Measurements from ENCODE around the gene ARHGAP10.

Gene ARHGAP10

DNA sequence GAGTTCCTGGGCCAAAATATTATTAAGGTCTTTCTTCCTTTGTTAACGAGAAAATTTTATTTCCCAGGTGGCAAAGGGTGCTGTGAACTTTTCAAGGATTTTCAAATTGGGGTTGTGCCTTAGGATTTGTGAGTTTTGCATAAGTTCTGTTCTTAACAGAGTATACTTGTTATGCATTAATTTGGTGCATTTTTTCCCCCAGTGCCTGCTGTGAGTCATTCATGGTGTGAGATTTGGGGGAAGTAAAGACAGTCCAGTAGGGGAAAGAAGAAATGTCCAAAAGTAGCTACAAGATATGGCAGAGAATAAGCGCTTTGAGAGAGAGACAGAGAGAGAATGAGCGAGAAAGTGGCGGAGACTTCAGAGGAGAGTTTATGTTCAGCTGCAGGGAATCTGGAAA lies 239.2 kb downstream of the ARHGAP10 start:
- H3K9ac ChIP-seq (ENCODE audit: low read length): no peak overlapping the region
- H3K27me3 ChIP-seq (replicated peaks; ENCODE audit: insufficient read depth, low read length): no peaks in the 10 kb centered on the region
- no peak overlapping the region for H3K4me2 ChIP-seq (ENCODE audit: low read depth, low read length)
- no peaks in the 10 kb centered on the region for H3F3A ChIP-seq (ENCODE audit: insufficient read depth, low read length)
- DNase-seq: no peak
- H3K36me3 ChIP-seq (replicated peaks; ENCODE audit: insufficient read depth, low read length): no peaks in the 10 kb centered on the region
- no peaks in the 10 kb centered on the region for H3K4me1 ChIP-seq (ENCODE audit: low read length)
- H3K9me2 ChIP-seq (replicated peaks; ENCODE audit: insufficient read depth, low read length): no peaks in the 10 kb centered on the region
- no peaks in the 10 kb centered on the region; the same call in 1 of the 2 replicates for H3K79me2 ChIP-seq (ENCODE audit: low read length)
- no peak overlapping the region for H3K4me3 ChIP-seq (ENCODE audit: low read length)
- no peaks in the 10 kb centered on the region for H3K9me3 ChIP-seq (replicated peaks; ENCODE audit: insufficient read depth, low read length)
- no peaks in the 10 kb centered on the region for H4K20me1 ChIP-seq (ENCODE audit: insufficient read depth, low read length)
- TF ChIP-seq, protein P1, sequence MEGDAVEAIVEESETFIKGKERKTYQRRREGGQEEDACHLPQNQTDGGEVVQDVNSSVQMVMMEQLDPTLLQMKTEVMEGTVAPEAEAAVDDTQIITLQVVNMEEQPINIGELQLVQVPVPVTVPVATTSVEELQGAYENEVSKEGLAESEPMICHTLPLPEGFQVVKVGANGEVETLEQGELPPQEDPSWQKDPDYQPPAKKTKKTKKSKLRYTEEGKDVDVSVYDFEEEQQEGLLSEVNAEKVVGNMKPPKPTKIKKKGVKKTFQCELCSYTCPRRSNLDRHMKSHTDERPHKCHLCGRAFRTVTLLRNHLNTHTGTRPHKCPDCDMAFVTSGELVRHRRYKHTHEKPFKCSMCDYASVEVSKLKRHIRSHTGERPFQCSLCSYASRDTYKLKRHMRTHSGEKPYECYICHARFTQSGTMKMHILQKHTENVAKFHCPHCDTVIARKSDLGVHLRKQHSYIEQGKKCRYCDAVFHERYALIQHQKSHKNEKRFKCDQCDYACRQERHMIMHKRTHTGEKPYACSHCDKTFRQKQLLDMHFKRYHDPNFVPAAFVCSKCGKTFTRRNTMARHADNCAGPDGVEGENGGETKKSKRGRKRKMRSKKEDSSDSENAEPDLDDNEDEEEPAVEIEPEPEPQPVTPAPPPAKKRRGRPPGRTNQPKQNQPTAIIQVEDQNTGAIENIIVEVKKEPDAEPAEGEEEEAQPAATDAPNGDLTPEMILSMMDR (IDR thresholded peaks at IDR 0.05; ENCODE audit: low read length): no peak
- TF ChIP-seq EZH2 (optimal IDR thresholded peaks at IDR 0.05; ENCODE audit: low read depth, low read length) (no peak), EZH2phosphoT487 (IDR thresholded peaks at IDR 0.05; ENCODE audit: low read length) (no peak)
- no peak overlapping the region for H2AFZ ChIP-seq (ENCODE audit: low read length)
- no peak overlapping the region for H3K27ac ChIP-seq (ENCODE audit: low read length)

DNA sequence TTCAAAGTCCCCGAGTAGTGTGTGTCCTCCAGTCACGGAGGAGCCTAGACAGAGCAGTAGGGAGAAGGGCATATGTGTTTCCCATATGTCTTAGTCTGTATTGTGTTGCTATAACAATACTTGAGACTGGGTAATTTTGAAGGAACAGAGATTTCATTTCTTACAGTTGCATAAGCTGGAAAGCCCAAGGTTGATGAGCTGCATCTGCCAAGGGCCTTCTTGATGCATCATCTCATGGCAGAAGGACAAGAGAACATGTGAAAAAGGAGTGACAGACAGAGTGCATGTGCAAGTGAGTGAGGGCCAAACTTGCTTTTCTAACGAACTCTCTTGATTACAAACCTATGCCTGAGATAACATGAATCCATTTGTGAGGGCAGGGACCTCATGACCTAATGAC lies 243.4 kb downstream of the ARHGAP10 start:
- Histone ChIP-seq H3K27me3 (replicated peaks; ENCODE audit: insufficient read depth, low read length) (no peaks in the 10 kb centered on the region), H3K79me2 (ENCODE audit: low read length) (peaks cover 17% of the 10 kb centered on the region), H3K27ac (ENCODE audit: low read length) (no peak overlapping the region), H3K9ac (ENCODE audit: low read length) (no peak overlapping the region), H3K9me3 (replicated peaks; ENCODE audit: insufficient read depth, low read length) (no peaks in the 10 kb centered on the region), H3K36me3 (replicated peaks; ENCODE audit: insufficient read depth, low read length) (no peaks in the 10 kb centered on the region), H2AFZ (ENCODE audit: low read length) (no peak overlapping the region), H3K9me2 (replicated peaks; ENCODE audit: insufficient read depth, low read length) (no peaks in the 10 kb centered on the region), H4K20me1 (ENCODE audit: insufficient read depth, low read length) (no peaks in the 10 kb centered on the region), H3F3A (ENCODE audit: insufficient read depth, low read length) (no peaks in the 10 kb centered on the region), H3K4me3 (ENCODE audit: low read length) (no peak overlapping the region), H3K4me2 (ENCODE audit: low read depth, low read length) (no peak overlapping the region), H3K4me1 (ENCODE audit: low read length) (0 out of 2 replicates have a peak, but pooled peaks cover 2% of the 10 kb centered on the region)
- TF ChIP-seq EZH2 (optimal IDR thresholded peaks at IDR 0.05; ENCODE audit: low read depth, low read length): no peak
- TF ChIP-seq EZH2phosphoT487 (IDR thresholded peaks at IDR 0.05; ENCODE audit: low read length): no peak
- TF ChIP-seq, protein P1 (IDR thresholded peaks at IDR 0.05; ENCODE audit: low read length): no peak
- no peak for DNase-seq

DNA sequence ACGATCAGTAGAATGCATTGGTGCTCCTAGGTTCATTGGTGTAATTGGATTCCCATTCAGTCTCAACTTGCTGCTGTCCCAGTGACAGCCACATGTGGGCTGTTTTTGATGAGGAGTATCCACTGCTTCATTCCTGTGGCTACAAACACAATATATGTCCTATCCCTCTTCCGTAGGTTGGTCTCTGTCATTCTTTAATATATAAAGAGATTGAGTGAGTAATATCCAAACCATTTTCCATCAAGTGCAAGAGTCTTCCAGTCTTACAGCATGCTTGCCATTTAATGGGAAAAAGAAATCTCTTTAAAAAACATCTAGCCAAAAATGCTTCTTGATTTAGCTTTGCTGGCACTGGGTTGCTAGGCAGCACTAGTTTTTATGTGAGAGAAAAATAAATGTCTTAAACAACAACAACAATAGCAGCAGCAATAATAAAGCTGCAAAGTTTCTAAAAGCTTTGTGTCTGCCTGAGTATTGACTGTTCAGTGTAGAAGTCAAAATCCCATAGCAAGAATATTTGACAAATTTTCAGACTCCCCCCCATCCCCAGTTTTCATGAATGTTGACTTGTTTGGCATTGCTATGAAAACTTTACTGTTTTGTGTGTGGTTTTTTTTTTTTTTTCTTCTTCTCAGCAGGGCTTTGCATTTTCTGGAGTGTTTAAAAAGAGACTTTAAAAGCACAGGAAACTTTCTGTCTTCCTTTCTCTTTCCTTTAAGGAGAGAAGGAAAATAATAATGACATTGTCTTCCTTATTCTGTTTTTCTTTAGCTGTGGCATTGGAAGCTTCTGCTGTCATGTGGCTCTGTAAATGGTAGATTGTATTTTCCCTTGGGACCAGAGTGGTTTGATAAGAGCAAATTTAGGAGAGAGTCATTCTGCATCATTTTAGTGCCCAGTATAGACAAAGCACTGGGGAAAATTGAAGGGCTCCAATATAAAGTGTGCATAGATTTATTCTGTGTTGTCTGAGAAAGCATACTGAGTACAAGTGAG lies 244.3 kb downstream of the ARHGAP10 start:
- Histone ChIP-seq H3K9me2 (replicated peaks; ENCODE audit: insufficient read depth, low read length) (no peaks in the 10 kb centered on the region), H2AFZ (ENCODE audit: low read length) (no peak overlapping the region), H3K4me3 (ENCODE audit: low read length) (no peak overlapping the region), H3K27me3 (replicated peaks; ENCODE audit: insufficient read depth, low read length) (no peaks in the 10 kb centered on the region), H3K4me2 (ENCODE audit: low read depth, low read length) (no peak overlapping the region), H3K79me2 (ENCODE audit: low read length) (peaks cover 21% of the 10 kb centered on the region), H3K27ac (ENCODE audit: low read length) (no peak overlapping the region), H3K4me1 (ENCODE audit: low read length) (peaks cover 11% of the 10 kb centered on the region), H4K20me1 (ENCODE audit: insufficient read depth, low read length) (no peaks in the 10 kb centered on the region), H3K9me3 (replicated peaks; ENCODE audit: insufficient read depth, low read length) (no peaks in the 10 kb centered on the region), H3K36me3 (replicated peaks; ENCODE audit: insufficient read depth, low read length) (no peaks in the 10 kb centered on the region), H3F3A (ENCODE audit: insufficient read depth, low read length) (no peaks in the 10 kb centered on the region), H3K9ac (ENCODE audit: low read length) (no peak overlapping the region)
- DNase-seq: no peak
- TF ChIP-seq, protein P1 (IDR thresholded peaks at IDR 0.05; ENCODE audit: low read length): no peak
- no peak for TF ChIP-seq EZH2 (optimal IDR thresholded peaks at IDR 0.05; ENCODE audit: low read depth, low read length)
- no peak for TF ChIP-seq EZH2phosphoT487 (IDR thresholded peaks at IDR 0.05; ENCODE audit: low read length)

All from MM.1S (cell line).